ENCODE results near the gene PRRC2B. TPM values are rescaled to one million over a fixed set of nuclear protein-coding genes. Genes with fewer than 3 reads are reported as not detected.

The PRRC2B gene
- total and polyA plus RNA-seq, 2 of the 13 experiments (the other 11 are each of a cell fraction or from before 2014, with no cell fraction given) = 20.8 to 37.4 TPM

GRCh38 chr9:131502781-131503625 is 109.1 kb downstream of the PRRC2B start, which contains the start of gene POMT1 (continued):
- TF ChIP-seq MEIS2 (CRISPR knock-in tag; IDR thresholded peaks at IDR 0.05) = 0 out of 2 replicates have a peak, but pooled peaks have one; percentile 23
- no peak; the same call in 1 of the 2 replicates for TF ChIP-seq JDP2 (CRISPR knock-in tag; IDR thresholded peaks at IDR 0.05; ENCODE audit: borderline replicate concordance)
- peak; percentile 90 for TF ChIP-seq ZFP36L1 (CRISPR knock-in tag; IDR thresholded peaks at IDR 0.05)
- peak; percentile 86; the same call in 1 of the 2 replicates for TF ChIP-seq ZNF678 (CRISPR knock-in tag; IDR thresholded peaks at IDR 0.05)
- TF ChIP-seq ZNF235 (CRISPR knock-in tag; IDR thresholded peaks at IDR 0.05; ENCODE audit: borderline replicate concordance) = 0 out of 2 replicates have a peak, but pooled peaks have one; percentile 46
- TF ChIP-seq, protein P1, sequence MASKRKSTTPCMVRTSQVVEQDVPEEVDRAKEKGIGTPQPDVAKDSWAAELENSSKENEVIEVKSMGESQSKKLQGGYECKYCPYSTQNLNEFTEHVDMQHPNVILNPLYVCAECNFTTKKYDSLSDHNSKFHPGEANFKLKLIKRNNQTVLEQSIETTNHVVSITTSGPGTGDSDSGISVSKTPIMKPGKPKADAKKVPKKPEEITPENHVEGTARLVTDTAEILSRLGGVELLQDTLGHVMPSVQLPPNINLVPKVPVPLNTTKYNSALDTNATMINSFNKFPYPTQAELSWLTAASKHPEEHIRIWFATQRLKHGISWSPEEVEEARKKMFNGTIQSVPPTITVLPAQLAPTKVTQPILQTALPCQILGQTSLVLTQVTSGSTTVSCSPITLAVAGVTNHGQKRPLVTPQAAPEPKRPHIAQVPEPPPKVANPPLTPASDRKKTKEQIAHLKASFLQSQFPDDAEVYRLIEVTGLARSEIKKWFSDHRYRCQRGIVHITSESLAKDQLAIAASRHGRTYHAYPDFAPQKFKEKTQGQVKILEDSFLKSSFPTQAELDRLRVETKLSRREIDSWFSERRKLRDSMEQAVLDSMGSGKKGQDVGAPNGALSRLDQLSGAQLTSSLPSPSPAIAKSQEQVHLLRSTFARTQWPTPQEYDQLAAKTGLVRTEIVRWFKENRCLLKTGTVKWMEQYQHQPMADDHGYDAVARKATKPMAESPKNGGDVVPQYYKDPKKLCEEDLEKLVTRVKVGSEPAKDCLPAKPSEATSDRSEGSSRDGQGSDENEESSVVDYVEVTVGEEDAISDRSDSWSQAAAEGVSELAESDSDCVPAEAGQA (IDR thresholded peaks at IDR 0.05; ENCODE audit: low read depth) = peak; percentile 57; the same call in 1 of the 2 replicates
- TF ChIP-seq, protein P1 (CRISPR knock-in tag; IDR thresholded peaks at IDR 0.05; ENCODE audit: borderline replicate concordance) = no peak
- TF ChIP-seq IKZF4 (CRISPR knock-in tag; IDR thresholded peaks at IDR 0.05; ENCODE audit: borderline replicate concordance, low read depth, not compliant biosample characterization) = peak; percentile 30
- TF ChIP-seq REPIN1 (CRISPR knock-in tag; IDR thresholded peaks at IDR 0.05; ENCODE audit: borderline replicate concordance, low read depth) = 0 out of 2 replicates have a peak, but pooled peaks have one; percentile 17
- TF ChIP-seq TP53 (CRISPR knock-in tag; conservative IDR thresholded peaks at IDR 0.05) = peak; percentile 62; the same call in 1 of the 2 replicates
- peak; percentile 96 for TF ChIP-seq SRF (IDR thresholded peaks at IDR 0.05; ENCODE audit: low read depth, low read length)
- TF ChIP-seq BCL6 (CRISPR knock-in tag; IDR thresholded peaks at IDR 0.05) = peak; percentile 52
- peak; percentile 18; the same call in 1 of the 2 replicates for TF ChIP-seq TIGD3 (CRISPR knock-in tag; IDR thresholded peaks at IDR 0.05; ENCODE audit: borderline replicate concordance)
- TF ChIP-seq GFI1 (CRISPR knock-in tag; IDR thresholded peaks at IDR 0.05; ENCODE audit: borderline replicate concordance) = peak; percentile 76
- TF ChIP-seq ZNF605 (CRISPR knock-in tag; IDR thresholded peaks at IDR 0.05) = peak; percentile 79
- no peak for TF ChIP-seq NR2F6 (IDR thresholded peaks at IDR 0.05)
- peak; percentile 36; the same call in 1 of the 2 replicates for TF ChIP-seq NR2F6 (CRISPR knock-in tag; IDR thresholded peaks at IDR 0.05)
- TF ChIP-seq ZMYM2 (CRISPR knock-in tag; IDR thresholded peaks at IDR 0.05) = 0 out of 2 replicates have a peak, but pooled peaks have one; percentile 56
- TF ChIP-seq, protein P2, sequence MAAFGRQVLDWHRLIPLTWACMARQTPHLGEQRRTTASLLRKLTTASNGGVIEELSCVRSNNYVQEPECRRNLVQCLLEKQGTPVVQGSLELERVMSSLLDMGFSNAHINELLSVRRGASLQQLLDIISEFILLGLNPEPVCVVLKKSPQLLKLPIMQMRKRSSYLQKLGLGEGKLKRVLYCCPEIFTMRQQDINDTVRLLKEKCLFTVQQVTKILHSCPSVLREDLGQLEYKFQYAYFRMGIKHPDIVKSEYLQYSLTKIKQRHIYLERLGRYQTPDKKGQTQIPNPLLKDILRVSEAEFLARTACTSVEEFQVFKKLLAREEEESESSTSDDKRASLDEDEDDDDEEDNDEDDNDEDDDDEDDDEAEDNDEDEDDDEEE (CRISPR knock-in tag; IDR thresholded peaks at IDR 0.05) = peak; percentile 87; the same call in 1 of the 2 replicates
- TF ChIP-seq AGO2 (optimal IDR thresholded peaks at IDR 0.05; ENCODE audit: low read depth, low read length) = peak; percentile 97
